Activated gamma-delta T cell treated with anti-CD3 and anti-CD28 coated beads, Interleukin-2, amount 50 U/mL, for 16 hours (primary cell): Measurements from ENCODE around the gene KDM2B.

Experiments
- DNase-seq: peaks from one replicate; pipeline ENCODE4 v3.0.0-alpha.2; 2020; ENCODE audit warnings: low read depth

The KDM2B gene

DNA sequence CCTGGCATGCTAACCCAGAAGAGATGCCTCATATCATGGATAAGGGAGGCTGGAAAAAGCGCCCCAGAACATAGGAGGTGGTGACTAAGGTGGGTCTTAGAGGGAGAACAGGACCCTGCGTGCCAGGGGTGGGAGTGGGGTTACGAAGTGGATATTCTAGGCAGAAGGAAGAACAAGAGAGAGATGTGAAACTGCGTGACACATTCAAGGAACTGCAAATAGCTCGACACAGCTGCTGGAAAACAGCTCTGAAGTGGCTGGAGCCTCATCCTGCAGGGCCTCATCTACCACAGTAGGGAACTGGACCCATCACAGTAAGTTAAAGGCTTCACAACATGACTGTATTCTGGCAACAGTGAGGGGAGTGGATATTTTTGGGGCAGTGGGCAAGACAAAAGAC is 119.8 kb downstream of the KDM2B start:
- DNase-seq: no peak

DNA sequence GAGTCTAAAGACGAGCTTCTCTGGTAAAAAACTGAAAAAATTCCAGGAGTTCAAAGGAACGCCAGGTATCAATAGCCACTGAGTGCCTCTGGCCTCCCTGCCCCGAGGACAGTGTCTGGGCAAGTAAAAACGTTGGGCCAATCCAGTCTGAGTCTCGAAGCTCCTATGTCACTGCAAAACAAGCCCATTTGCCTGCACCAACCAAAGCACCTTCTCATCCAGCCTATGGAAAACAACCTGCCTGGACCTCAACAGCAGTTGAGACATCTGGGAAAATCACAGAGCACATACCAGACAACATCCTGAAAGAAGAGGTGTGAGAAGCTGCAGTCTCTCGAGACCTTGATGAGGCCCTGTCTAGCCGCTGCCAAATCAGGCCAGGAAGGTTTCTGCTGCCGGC is 124.3 kb downstream of the KDM2B start:
- DNase-seq: no peak

DNA sequence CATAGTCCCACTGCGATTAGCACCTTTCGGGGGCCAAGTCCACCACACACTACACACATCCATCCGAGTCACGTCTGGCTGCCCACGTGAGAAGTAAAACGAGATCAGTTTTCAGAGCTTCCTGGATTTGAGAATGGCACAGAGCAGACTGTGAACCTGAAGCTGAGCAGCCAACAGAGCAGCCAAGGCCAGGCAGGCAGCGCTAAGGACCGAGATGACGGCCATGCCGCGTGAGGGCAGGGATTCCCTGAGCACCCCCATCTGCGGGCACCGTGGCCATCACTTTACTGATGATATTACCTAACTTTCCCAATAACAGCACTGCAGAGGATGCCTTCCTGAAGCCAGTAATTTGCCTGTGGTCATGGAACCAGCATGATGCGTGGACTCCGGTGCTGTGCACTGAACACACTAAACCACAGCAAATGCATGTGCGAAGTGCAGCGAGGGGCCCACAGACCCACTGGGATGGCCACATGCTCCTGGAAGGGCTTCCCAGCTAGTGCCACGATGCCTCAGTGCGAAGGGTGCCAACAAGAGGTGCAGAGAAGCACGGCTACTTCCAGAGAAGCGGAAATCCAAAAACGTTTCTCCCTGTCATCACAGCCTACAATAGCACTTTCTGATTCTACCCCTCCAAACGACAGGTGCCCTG is 124.9 kb downstream of the KDM2B start:
- DNase-seq: no peak

DNA sequence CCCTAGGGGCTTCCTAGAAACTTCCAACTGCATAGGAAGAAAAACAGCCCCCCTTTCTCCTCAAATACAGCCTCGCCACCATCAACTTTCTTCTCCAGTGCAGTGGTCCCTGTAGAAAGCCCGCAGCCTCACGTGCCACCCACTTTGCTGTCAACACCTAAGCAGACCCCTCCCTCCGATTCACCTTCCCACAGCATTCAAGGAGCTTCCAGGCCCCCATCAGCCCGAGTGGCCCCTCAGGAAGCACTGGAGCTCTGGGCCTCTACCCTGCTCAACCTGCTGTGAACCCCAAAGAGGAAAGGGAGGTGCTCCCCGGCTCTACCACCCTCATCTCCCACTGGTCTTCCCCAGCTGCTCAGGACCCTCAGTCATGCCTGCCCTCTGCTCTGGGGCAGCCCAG is 125.9 kb downstream of the KDM2B start:
- DNase-seq: no peak

DNA sequence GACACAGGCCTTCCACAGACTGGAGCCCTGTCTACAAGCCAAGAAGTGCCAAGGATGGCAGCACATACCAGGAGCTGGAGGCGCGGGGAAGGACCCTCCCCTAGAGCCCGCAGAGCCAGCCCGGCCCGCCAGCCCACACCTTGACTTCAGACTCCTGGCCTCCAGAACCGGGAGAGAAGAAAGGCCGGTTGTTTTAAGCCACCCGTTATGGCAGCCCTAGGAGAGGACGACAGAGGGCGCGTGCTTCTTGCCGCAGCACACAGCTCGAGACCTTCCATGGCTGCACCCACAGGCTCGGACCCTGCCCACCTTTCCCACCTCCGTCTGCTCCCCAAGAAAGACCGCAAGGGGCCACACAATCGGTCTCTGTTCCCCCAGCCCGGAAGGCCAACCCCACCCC is 127.2 kb downstream of the KDM2B start:
- no peak for DNase-seq

DNA sequence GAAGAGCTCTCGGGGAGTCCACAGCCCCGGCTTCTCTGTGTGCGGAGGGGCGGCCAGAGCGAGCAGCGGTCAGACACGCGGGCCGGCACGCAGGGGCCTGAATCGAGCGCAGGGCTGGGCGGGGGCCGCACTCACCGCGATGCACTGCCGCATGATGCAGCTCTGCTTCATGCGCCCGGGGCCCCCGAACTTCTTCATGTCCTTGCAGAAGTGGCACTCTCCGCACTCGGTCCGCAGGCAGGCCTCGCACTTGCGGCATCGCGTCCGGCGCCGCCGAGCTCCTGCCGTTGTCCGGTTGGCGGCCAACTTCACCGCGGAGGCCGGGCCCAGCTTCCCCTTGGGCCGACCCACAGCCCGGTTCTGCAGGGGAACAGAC is 127.8 kb downstream of the KDM2B start:
- no peak for DNase-seq

DNA sequence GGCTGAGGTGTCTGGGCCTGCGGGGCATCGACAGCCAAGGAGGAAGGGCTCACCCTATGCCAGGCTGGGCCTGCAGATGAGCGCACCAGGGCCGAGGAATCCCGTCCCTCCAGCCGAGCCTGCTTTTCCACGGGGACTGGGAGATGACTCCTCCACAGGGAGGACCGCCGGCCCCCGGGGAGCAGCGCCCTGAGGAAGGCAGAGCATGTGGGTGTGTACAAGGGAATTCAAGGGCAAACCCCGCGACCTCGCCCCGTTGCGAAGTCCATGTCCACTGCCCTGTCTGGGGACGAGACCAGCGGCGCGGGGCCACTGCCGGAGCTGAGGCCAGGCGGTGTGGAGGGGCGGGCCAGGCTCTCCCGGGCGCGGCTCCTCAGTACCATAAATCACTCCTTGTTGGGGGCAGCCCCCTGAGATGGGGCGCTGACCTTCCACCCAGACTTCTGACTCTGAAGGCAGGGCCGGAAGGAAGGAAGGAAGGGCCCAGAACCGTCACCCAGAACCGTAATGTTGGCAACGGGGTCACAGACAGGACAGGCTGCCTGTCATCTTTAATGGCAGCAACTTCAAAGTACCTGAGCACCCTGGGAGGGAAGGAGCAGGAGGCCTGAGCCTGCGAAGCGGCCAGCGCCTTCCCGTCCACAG is 128.4 kb downstream of the KDM2B start:
- DNase-seq: no peak

DNA sequence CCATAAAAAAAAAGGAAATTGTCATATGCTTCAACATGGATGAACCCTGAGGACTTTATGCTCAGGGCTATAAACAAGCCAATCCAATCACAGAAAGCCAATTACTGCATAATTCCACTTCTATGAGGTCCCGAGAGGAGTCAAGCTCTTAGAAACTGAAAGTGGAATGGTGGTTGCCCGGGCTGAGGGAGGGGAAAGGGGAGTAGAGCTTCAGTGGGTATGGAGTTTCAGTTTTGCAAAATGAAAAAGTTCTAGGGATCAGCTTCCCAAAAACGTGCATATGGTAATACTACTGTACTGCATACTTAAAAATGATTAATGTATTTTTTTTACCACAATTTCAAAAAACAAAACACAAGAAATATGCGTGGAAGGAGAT is 128.9 kb downstream of the KDM2B start:
- no peak for DNase-seq

DNA sequence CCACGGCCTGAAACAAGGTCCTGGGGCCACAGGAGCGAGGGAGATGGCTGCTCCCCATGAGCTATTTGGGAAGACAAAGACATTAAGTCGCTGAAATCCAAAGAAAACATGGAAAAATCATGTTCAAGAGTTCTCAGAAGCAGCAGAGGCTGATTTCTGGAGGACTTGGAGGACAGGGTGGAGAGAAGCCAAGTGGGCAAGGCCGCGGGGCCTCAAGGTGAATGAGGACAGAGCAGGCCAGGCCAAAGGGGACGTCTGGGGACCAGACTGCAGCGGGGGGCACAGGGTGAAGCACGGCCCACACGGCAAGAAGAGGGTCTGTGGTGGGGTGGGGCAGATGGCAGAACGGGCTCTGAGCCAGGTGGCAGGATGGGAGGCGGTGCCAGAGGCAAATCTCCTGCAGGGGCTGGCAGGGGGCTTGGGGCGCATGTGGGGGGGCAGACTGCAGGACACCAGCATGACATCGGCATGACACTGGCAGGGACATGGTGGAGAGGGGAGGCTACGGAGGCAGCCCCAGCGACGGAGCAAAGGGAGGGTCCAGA is 132.0 kb downstream of the KDM2B start:
- DNase-seq: no peak

DNA sequence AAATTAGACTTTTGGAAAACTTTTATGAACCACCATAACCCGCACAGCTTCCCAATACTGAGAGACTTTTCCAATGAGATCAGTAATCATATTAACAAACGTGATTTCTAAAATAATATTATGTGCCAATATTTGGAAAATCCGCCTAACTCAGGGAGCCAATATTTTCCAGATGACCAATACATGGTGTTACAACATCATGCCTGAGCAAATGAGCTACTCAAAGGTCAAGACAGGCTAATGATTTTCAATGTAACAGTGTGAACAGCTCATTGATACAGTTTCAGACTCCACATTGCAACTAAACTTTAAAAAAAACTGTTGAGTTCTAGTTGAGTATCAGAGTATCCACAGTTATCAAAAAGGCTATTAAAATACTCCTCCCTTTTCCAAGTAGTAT is 134.1 kb downstream of the KDM2B start:
- no peak for DNase-seq

DNA sequence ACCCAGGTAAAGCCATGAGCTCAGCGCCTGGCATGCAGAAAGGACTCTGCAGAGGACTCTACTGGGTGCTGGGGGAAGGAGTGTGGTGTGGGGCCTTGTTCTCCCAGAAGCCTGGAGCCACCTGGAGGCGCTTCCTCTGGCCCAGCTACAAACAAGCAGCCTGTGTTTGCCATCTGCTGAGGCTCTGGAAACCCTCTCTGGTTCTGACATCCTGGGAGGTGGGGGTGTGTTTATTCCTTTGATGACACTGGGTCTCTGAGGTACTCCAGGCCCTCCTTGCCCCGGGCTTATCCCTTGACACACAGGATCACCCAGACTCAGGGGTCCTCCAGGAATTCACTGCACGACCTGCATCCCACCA is 136.0 kb downstream of the KDM2B start:
- no peak for DNase-seq

DNA sequence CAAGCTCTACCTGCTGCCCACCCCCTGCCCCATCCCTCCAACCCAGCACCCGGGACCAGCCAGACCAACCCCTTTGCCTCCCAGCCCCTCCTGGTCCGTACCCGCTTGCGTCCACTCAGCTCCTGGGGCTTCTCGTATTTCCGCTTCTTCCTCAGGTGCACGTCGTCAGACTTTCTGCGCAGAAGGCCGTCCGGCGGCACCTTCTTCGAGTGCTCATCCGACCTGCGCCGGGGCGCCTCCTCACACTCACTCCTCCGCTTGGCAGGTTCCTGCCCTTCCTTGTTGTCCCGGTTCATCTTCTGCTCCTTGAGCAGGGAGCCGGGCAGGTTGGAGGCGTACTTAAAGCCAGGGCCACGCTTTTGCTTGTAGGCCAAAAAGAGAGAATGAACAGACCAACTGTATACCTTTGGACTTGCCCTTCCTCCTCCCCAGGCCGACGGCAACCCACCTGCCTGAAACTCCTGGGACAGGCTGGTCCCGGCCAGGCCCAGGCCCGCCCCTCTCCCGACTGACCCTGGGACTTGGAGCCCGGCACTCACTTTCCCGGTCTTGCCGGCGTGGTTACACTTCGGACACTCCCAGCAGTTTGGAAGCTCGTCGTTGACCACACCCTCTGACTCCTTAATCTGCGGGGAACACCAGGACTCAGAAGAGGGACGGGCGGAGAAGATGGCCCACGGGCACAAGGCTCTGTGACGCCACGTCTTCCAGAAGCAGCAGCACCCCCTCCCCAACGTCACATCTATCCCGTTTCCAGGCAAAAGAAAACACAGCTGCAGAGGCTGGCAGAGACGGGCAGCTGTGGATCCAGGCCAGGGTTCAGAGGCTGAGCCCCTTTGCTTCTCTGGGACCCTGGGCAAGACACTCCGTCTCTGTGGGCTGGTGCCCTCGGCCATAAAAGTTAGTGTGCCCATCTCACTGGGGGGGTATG is 136.6 kb downstream of the KDM2B start:
- DNase-seq: no peak

DNA sequence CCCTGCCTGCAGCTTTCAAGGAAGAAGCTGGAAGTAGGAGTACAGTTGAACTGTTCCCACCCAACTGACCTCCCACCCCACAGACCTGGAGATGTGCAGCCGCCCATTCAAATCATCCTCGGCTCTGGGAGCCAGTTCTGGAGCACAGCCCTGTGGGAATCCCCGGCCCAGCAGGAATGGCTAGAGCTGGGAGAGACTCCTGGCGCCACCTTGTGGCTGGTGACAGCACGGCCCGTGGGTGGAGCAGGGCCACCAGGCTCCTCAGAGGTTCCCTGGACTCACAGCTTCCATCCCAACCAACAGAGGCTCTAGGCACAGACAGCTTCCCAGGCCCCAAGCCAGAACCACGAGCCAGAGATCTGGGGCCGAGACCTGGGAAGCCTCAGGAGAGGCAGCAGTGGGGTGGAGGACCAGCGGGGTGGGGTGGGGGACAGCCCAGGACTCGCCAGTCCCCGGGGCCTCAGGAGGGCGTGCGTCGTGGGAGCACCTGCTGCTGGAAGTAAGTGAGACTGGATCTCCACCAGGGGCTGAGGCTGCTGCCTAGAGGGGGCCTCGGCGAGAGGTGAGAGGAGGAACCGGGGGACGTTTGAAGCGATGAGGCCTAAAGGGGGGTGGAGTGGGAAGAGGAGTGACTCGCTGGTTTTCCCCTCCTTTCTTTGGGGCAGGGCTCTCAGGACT is 137.5 kb downstream of the KDM2B start:
- DNase-seq: peak; percentile 40

DNA sequence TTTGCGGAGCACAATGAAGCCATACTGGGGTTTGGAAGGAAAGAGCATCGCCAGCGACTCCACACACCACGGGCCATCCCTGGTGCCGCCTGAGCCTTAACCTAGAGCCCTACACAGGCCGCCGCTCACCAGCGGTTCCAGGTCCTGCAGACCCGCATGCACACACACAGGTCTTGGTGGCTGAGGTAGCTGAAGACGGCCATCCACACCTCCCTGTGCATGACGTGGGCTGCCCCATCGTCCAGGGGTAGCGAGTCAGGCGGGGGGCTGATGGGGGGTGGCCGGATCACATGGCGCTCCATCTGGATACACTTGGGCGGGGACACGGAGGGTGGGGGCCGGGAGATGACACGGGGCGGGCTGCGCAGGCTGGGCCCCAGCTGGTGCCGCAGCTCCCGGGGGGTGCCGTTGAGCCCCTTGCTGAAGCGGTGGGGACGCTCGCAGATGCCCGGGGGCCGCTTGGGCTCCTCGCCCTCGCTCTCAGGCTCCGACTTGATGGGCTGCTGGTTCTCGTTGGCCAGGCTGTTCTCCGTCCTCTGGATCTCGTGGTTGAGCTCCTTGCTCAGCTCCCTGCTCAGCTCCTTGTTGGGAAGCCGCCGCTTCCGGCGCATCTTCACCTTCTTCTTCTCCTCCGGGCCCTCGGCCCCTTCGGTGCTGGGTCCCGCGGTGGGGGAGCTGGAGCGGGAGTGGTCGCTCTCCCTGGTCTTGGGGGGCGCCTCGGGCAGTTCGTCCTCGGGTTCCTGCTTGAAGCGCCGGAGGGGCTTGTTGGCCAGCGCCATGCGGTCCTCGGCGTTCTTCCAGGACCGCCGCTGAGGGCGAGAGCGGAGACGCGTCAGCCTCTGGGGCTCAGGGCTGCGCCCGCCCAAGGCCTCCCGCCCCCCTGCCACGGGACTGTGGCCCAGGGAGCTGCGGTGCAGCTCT is 138.5 kb downstream of the KDM2B start:
- no peak for DNase-seq

DNA sequence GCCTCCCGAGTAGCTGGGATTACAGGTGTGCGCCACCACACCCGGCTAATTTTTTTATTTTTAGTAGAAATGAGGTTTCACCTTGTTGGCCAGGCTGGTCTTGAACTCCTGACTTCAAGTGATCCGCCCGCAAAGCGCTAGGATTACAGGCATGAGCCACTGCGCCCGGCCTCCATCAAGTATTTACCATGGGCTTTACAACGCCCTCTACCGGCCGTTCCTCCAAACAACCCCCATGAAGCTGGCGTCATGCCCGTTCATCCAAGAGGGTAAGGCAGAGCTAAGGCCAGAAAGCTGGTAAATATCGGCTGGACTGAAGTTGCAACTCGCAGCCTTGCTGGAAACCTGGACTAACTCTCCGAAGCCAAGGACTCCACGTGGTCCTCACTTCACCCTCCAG is 139.3 kb downstream of the KDM2B start:
- no peak for DNase-seq

DNA sequence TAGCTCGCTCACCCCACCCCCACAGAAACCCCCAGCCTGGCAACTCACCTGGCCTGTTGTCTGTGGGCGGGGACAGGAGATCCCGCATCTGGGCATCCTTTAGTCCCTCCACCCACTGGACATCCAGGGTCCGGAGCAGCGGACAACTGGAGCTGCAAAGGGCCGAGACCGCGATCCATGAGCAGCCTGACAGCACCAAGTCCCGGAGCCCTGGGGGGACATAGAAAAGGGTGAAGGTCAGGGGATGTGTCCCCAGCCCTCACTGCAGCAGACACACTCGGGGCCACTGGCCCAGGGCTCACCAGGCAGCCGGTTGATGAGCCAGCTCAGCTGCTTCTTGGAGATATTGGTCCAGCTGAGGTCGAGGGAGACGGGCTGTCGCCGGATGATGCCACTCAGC is 140.1 kb downstream of the KDM2B start:
- DNase-seq: no peak

DNA sequence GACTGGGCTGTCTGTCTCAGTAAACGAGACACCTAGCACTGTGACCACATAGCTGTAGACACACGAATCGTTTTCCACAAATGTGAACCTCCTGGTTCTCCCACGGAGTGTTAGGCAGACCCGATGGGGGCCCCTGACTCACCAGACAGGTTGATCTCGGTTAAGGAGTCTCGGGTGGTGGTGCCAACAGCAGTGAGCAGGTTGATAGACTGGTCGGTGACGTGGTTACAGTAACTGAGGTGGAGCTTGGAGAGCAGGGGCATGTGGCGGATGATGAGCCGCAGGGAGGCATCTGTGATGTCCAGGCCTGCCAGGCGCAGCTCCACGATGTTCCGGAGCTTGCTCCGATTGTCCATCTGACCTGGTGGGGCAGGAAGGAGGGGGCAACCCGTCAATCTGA is 141.1 kb downstream of the KDM2B start:
- DNase-seq: no peak

DNA sequence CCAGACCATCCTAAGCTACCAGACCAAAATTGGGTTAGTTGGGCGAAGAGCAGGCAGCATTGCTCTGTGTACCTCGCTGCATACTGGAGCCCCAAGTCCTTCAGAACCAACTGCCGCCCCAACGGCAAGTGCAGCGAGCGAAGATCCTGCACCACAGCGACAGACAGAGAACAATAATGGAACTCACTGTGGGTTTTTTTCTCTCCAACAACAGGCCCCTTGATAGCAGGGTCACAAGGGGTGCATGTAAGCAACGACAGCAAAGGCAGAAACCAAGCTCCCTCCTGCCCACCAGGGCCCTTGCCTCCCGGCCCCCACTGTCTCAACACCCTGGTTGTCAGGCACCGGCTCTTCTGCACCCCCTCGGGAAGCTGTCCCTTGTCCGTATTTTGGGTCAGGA is 141.9 kb downstream of the KDM2B start:
- no peak for DNase-seq

DNA sequence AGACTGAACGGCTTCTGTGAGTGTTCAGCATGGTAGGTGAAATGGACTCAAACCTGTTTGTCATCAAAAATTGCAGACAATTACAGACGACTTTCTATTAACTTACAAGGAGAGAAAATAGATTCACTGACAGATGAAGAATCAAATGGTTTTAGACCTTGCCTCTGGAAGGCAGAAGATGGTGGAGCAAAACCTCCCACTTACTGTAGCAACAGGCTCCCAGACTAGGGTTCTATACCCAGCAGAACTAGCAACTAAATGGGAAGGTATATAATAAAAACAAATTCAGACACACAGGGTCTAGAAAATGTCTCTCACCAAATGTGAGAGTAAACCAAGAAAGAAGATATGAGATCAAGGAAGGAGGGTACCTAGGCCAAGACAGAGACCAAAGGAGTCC is 144.1 kb downstream of the KDM2B start:
- no peak for DNase-seq

DNA sequence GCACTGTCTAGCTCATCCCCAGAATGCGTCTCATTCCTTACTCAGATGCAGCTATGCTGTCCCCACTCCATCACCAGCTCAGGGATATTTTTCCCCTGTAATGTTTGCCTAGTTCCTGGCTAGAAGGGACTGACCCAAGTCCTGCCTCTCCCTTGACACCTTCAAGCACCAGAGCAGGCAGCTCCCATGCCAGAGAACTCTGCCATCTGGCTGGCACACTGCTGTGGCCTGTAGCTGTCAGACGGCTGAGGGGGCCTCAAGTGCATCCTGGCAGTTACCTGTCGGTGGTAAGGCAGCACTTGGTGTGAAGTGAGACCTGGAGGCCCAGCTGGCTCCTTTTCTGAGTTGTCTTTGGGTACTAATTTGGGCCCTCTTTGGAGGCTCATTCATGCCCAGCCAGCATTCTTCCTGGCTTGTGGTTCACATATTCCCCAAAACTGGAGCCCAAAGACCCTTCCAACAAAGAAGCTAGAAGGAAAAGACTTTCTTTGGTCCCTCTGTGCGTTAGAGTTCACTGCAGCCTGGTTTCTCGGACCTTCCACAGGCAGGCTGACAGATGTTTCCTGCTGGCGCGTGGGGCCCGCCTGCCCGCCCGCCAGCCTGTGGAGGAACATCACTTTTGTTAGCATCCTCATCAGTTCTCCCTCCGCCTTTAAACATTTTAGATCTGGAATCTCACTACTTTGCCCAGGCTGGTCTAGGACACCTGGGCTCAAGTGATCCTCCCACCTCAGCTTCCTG is 147.9 kb downstream of the KDM2B start:
- DNase-seq: no peak
